ENCODE data around the gene SLC45A2.

Gene SLC45A2

GRCh38 chr5:33994845-33995244, 10.4 kb upstream of the SLC45A2 start:
- no peak for TF ChIP-seq CTCF (IDR thresholded peaks at IDR 0.05)

- TF ChIP-seq CTCF (IDR thresholded peaks at IDR 0.05), result no peak
Observed at GRCh38 chr5:33992864-33993263, 8.4 kb upstream of the SLC45A2 start.

GRCh38 chr5:33985447-33985846, 954 bp upstream of the SLC45A2 start:
- no peak for TF ChIP-seq CTCF (IDR thresholded peaks at IDR 0.05)

GRCh38 chr5:33984178-33984577, 315 bp downstream of the SLC45A2 start:
- TF ChIP-seq CTCF (IDR thresholded peaks at IDR 0.05), result no peak

- no peak for TF ChIP-seq CTCF (IDR thresholded peaks at IDR 0.05)
Observed at GRCh38 chr5:33981408-33982162, 2.9 kb downstream of the SLC45A2 start.

- no peak for TF ChIP-seq CTCF (IDR thresholded peaks at IDR 0.05)
Observed at GRCh38 chr5:33980030-33980429, 4.5 kb downstream of the SLC45A2 start.

GRCh38 chr5:33978306-33978705, 6.2 kb downstream of the SLC45A2 start:
- TF ChIP-seq CTCF (IDR thresholded peaks at IDR 0.05), result no peak

GRCh38 chr5:33976307-33976706, 8.2 kb downstream of the SLC45A2 start:
- no peak for TF ChIP-seq CTCF (IDR thresholded peaks at IDR 0.05)

Data from LNCAP (cell line).